ENCODE measurements around the gene CCDC80. TPM values are rescaled to one million over a fixed set of nuclear protein-coding genes. Genes with fewer than 3 reads are reported as not detected.

The CCDC80 gene
- total and polyA plus RNA-seq, 9 of the 15 experiments (the other 6 are each of a cell fraction or from before 2014, with no cell fraction given), result 0.17 to 2.0 (median 1.1) TPM

GRCh38 chr3:112579697-112580096 lies 61.2 kb downstream of the CCDC80 start:
- Histone ChIP-seq H3K4me1 (replicated peaks in 1 of 2; ENCODE audit: control insufficient read depth in 2 of 2, insufficient read depth in 2 of 2, low read length in 2 of 2) (no peaks in the 10 kb centered on the region), H3K4me3 (no peak overlapping the region), H3K9me1 (ENCODE audit: control insufficient read depth, insufficient read depth, low read length) (no peaks in the 10 kb centered on the region), H3K36me3 (ENCODE audit: control insufficient read depth, insufficient read depth, low read length) (peaks cover 12% of the 10 kb centered on the region; the same call in 1 of the 3 replicates), H3K4me2 (ENCODE audit: insufficient read depth, low read length) (no peak overlapping the region), H3K27ac (ENCODE audit: extremely low read depth, low read depth, low read length) (no peak overlapping the region), H3K9ac (ENCODE audit: insufficient read depth in 1 of 2, low read depth in 2 of 2, low read length in 2 of 2) (no peak overlapping the region), H3K27me3 (ENCODE audit: control insufficient read depth in 2 of 2, insufficient read depth in 2 of 2, low read length in 2 of 2) (no peaks in the 10 kb centered on the region), H3K9me3 (replicated peaks; ENCODE audit: control insufficient read depth, insufficient read depth, low read depth, low read length) (no peaks in the 10 kb centered on the region), H3K79me2 (ENCODE audit: control insufficient read depth, insufficient read depth, low read length) (no peaks in the 10 kb centered on the region), H4K20me1 (replicated peaks; ENCODE audit: control insufficient read depth, insufficient read depth, low read length) (no peaks in the 10 kb centered on the region), H2AFZ (ENCODE audit: low read depth, low read length) (no peak overlapping the region)
- POLR2A ChIA-PET, result interaction anchor here (0.6 kb wide), 1 partner anchor 1502 kb away, joined by 3 read pairs; no protein-coding TSS in a partner anchor
- intact Hi-C loops (cut with micrococcal nuclease) (loop anchor here (5.0 to 10.0 kb wide), 3 partner anchors 155 to 413 kb away; partner anchors contain the start of gene GTPBP8), in situ Hi-C loops (cut with MboI) (loop anchor here (25.0 kb wide), 1 partner anchor 708 kb away; no protein-coding TSS in a partner anchor)
- FAIRE-seq, result no peak
- no peak for DNase-seq (ENCODE audit: extremely low read depth in 1 of 4, low spot score in 3 of 4)
- no peak for ATAC-seq
- BruUV-seq (replicated peaks), result no TSS peak
- TF ChIP-seq KDM2B (CRISPR knock-in tag; IDR thresholded peaks at IDR 0.05) (no peak), RBM25 (IDR thresholded peaks at IDR 0.05; ENCODE audit: low read depth, low read length, severe bottlenecking) (peak; percentile 23)
- WGBS (ENCODE audit: insufficient coverage, low coverage, missing lambda C conversion rate), result 84% methylated on average over 3 of the region's 3 CpGs
- CTCF ChIA-PET (ENCODE audit: low intra/inter-chr PET ratio), result no interaction called here

DNA sequence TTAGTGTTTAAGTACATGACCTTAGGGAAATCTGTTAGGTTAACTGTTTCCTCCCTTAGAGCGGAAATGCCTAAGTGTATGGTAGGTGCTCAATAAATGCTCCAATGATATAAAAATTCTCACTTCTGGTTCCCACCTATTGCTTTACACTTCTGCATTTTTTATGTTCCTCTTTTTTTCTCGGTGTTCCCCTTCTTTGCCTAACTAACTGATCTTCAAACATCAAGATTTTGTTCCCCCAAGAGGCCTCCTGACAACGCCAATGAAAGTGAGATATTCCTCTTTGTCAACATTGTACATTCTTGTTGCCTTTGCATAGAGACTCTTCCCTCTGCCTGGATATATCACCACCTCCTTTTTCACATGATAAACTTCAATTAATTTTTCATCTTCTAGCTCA lies 61.7 kb downstream of the CCDC80 start:
- Histone ChIP-seq H3K9me3 (replicated peaks; ENCODE audit: control insufficient read depth, insufficient read depth, low read depth, low read length) (no peaks in the 10 kb centered on the region), H3K36me3 (ENCODE audit: control insufficient read depth, insufficient read depth, low read length) (peaks cover 12% of the 10 kb centered on the region; the same call in 1 of the 3 replicates), H3K9me1 (ENCODE audit: control insufficient read depth, insufficient read depth, low read length) (no peaks in the 10 kb centered on the region), H3K27ac (ENCODE audit: extremely low read depth, low read depth, low read length) (no peak overlapping the region), H3K9ac (ENCODE audit: insufficient read depth in 1 of 2, low read depth in 2 of 2, low read length in 2 of 2) (no peak overlapping the region), H3K4me2 (ENCODE audit: insufficient read depth, low read length) (no peak overlapping the region), H3K4me1 (replicated peaks in 1 of 2; ENCODE audit: control insufficient read depth in 2 of 2, insufficient read depth in 2 of 2, low read length in 2 of 2) (no peaks in the 10 kb centered on the region), H3K79me2 (ENCODE audit: control insufficient read depth, insufficient read depth, low read length) (no peaks in the 10 kb centered on the region), H3K27me3 (ENCODE audit: control insufficient read depth in 2 of 2, insufficient read depth in 2 of 2, low read length in 2 of 2) (no peaks in the 10 kb centered on the region), H4K20me1 (replicated peaks; ENCODE audit: control insufficient read depth, insufficient read depth, low read length) (no peaks in the 10 kb centered on the region), H2AFZ (ENCODE audit: low read depth, low read length) (no peak overlapping the region), H3K4me3 (no peak overlapping the region)
- POLR2A ChIA-PET, result interaction anchor here (0.6 to 1.3 kb wide), 2 partner anchors 10 to 1502 kb away, joined by 3 to 4 read pairs; no protein-coding TSS in a partner anchor
- ATAC-seq (no peak), FAIRE-seq (no peak), DNase-seq (ENCODE audit: extremely low read depth in 1 of 4, low spot score in 3 of 4) (no peak)
- in situ Hi-C loops (cut with MboI), result loop anchor here (25.0 kb wide), 1 partner anchor 708 kb away; no protein-coding TSS in a partner anchor
- intact Hi-C loops (cut with micrococcal nuclease), result no loop called here
- TF ChIP-seq FOXP4 (CRISPR knock-in tag; IDR thresholded peaks at IDR 0.05; ENCODE audit: borderline replicate concordance), result no peak
- 50% methylated on average over 3 of the region's 3 CpGs for WGBS (ENCODE audit: insufficient coverage, low coverage, missing lambda C conversion rate)
- CTCF ChIA-PET (ENCODE audit: low intra/inter-chr PET ratio), result no interaction called here
- no TSS peak for BruUV-seq (replicated peaks)

All from K562 (cell line).